Loucy (cell line): ENCODE measurements around the gene MKLN1.

ENCODE experiments used
- H2AFZ ChIP-seq: fragments of 200-600 bp; sonication (generic); 2 replicates; pipeline ENCODE4 v1.6.0; 2016; ENCODE audit warnings: antibody characterized with exemption, mild to moderate bottlenecking, low read length, moderate library complexity
- H3F3A ChIP-seq: fragments of 200-600 bp; 2 replicates; pipeline ENCODE4 v1.6.0; 2016; ENCODE audit warnings: antibody characterized with exemption, low read depth, mild to moderate bottlenecking
- H3K27me3 ChIP-seq: fragments of 200-600 bp; sonication (generic); 2 replicates; pipeline ENCODE4 v1.6.1; 2014; ENCODE audit warnings: low read length, mild to moderate bottlenecking; ENCODE audit not compliant: insufficient read depth, poor library complexity, severe bottlenecking
- H3K36me3 ChIP-seq: fragments of 200-600 bp; sonication (generic); 2 replicates; pipeline ENCODE4 v1.6.1; 2016; ENCODE audit warnings: low read length; ENCODE audit not compliant: insufficient read depth
- H3K4me1 ChIP-seq: fragments of 200-600 bp; sonication (generic); 2 replicates; pipeline ENCODE4 v1.5.1; 2014; ENCODE audit warnings: low read length, mild to moderate bottlenecking; ENCODE audit not compliant: insufficient read depth, poor library complexity, severe bottlenecking
- H3K4me2 ChIP-seq: fragments of 200-600 bp; sonication (generic); 2 replicates; pipeline ENCODE4 v1.6.0; 2014; ENCODE audit warnings: antibody characterized with exemption, low read length, low read depth, mild to moderate bottlenecking; ENCODE audit not compliant: poor library complexity, severe bottlenecking
- H3K4me3 ChIP-seq: fragments of 200-600 bp; sonication (generic); 2 replicates; pipeline ENCODE4 v1.5.1; 2014; ENCODE audit warnings: low read length, mild to moderate bottlenecking, mixed read lengths; ENCODE audit not compliant: poor library complexity, severe bottlenecking
- H3K79me2 ChIP-seq: fragments of 200-600 bp; sonication (generic); 2 replicates; pipeline ENCODE4 v1.6.1; 2014; ENCODE audit warnings: low read length; ENCODE audit not compliant: insufficient read depth
- H3K9ac ChIP-seq: fragments of 200-600 bp; sonication (generic); 2 replicates; pipeline ENCODE4 v1.6.0; 2014; ENCODE audit warnings: mild to moderate bottlenecking, low read depth, low read length, moderate library complexity; ENCODE audit not compliant: poor library complexity, severe bottlenecking
- H3K9me2 ChIP-seq: fragments of 200-600 bp; sonication (generic); replicated peaks from 2 replicates; pipeline ENCODE4 v1.6.1; 2016; ENCODE audit warnings: low read depth, low read length, mixed read lengths
- H3K9me3 ChIP-seq: fragments of 200-600 bp; sonication (generic); 2 replicates; pipeline ENCODE4 v1.6.1; 2014; ENCODE audit warnings: mild to moderate bottlenecking, antibody characterized with exemption, low read length, low read depth; ENCODE audit not compliant: insufficient read depth
- H4K20me1 ChIP-seq: fragments of 200-600 bp; sonication (generic); 2 replicates; pipeline ENCODE4 v1.6.0; 2014; ENCODE audit warnings: antibody characterized with exemption, low read length, mild to moderate bottlenecking; ENCODE audit not compliant: insufficient read depth, poor library complexity, severe bottlenecking
- EZH2phosphoT487 ChIP-seq: fragments of 200-600 bp; IDR thresholded peaks from 2 replicates; pipeline ENCODE4 v1.6.1; 2018; ENCODE audit warnings: antibody characterized with exemption, mild to moderate bottlenecking, moderate library complexity, borderline replicate concordance
- TF ChIP-seq, protein P1 (sequence below): fragments of 200-600 bp; sonication (generic); conservative IDR thresholded peaks from 2 replicates; pipeline ENCODE4 v1.5.1; 2014; ENCODE audit warnings: mild to moderate bottlenecking, antibody characterized with exemption, low read length

Gene MKLN1

DNA sequence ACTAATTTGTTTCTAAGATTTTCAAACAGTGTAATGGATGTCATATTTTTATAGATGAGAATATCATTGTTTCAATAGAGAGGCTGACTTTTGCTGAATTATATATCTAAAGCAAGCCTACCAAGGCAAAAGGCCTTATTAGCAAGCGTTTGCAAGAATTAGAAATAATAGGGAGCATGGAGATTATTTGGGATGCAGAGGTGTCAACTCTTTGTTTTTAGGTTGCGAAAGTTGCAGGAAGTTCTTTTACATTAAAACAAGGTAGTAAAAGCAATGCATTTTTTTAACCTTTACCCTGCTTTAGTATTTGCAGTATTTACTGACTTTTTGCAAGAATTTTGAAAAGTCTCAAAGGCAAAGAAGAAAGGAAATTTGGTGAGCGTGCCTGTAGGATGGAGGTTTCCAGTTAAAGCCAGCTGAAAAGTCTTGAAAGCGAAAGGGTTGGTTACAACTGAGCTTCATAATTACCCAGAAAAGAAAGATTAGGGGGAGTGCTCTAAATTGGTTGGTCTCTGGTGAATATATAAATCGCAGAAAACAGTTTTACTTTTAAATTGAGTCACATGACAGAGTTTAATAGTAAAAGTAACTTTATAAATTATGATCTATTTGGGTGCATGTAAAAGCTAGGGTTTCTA lies 81.6 kb downstream of the MKLN1 start:
- no peak overlapping the region for H3K9ac ChIP-seq
- H3K9me2 ChIP-seq = no peaks in the 10 kb centered on the region
- no peak for TF ChIP-seq EZH2phosphoT487
- TF ChIP-seq, protein P1, sequence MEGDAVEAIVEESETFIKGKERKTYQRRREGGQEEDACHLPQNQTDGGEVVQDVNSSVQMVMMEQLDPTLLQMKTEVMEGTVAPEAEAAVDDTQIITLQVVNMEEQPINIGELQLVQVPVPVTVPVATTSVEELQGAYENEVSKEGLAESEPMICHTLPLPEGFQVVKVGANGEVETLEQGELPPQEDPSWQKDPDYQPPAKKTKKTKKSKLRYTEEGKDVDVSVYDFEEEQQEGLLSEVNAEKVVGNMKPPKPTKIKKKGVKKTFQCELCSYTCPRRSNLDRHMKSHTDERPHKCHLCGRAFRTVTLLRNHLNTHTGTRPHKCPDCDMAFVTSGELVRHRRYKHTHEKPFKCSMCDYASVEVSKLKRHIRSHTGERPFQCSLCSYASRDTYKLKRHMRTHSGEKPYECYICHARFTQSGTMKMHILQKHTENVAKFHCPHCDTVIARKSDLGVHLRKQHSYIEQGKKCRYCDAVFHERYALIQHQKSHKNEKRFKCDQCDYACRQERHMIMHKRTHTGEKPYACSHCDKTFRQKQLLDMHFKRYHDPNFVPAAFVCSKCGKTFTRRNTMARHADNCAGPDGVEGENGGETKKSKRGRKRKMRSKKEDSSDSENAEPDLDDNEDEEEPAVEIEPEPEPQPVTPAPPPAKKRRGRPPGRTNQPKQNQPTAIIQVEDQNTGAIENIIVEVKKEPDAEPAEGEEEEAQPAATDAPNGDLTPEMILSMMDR = no peak
- H3K4me1 ChIP-seq = no peaks in the 10 kb centered on the region
- H3K36me3 ChIP-seq = peaks cover 36% of the 10 kb centered on the region
- no peaks in the 10 kb centered on the region for H3K9me3 ChIP-seq
- no peaks in the 10 kb centered on the region for H3K79me2 ChIP-seq
- H2AFZ ChIP-seq = no peak overlapping the region
- no peak overlapping the region for H3K4me2 ChIP-seq
- H3K27me3 ChIP-seq = no peaks in the 10 kb centered on the region
- no peaks in the 10 kb centered on the region for H4K20me1 ChIP-seq
- no peak overlapping the region for H3K4me3 ChIP-seq
- H3F3A ChIP-seq = no peaks in the 10 kb centered on the region

DNA sequence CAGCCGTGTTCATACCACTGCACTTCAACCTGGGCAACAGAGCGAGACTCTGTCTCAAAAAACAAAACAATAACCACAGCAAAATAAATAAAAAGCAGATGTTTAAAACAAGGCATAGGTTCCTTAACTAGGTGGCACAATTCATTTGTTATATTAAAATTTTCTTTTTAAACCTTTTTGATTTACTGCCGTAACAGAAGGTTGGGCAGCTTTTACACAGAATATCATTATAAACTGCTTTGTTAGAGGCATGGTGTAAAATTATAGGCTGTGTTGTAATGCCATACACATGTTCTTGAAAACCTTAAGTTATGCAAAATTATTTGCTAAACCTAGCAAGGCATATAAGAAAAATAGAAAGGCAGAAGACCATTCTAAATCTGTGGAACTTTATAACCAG lies 84.4 kb downstream of the MKLN1 start:
- no peak overlapping the region for H3K4me2 ChIP-seq
- TF ChIP-seq, protein P1 = no peak
- no peak for TF ChIP-seq EZH2phosphoT487
- no peaks in the 10 kb centered on the region for H3K4me1 ChIP-seq
- H3K9me2 ChIP-seq = no peaks in the 10 kb centered on the region
- no peak overlapping the region for H2AFZ ChIP-seq
- H3K36me3 ChIP-seq = peaks cover 44% of the 10 kb centered on the region
- H3K79me2 ChIP-seq = no peaks in the 10 kb centered on the region
- no peak overlapping the region for H3K4me3 ChIP-seq
- H4K20me1 ChIP-seq = no peaks in the 10 kb centered on the region
- no peaks in the 10 kb centered on the region for H3K27me3 ChIP-seq
- H3K9me3 ChIP-seq = no peaks in the 10 kb centered on the region
- no peak overlapping the region for H3K9ac ChIP-seq
- no peaks in the 10 kb centered on the region for H3F3A ChIP-seq

DNA sequence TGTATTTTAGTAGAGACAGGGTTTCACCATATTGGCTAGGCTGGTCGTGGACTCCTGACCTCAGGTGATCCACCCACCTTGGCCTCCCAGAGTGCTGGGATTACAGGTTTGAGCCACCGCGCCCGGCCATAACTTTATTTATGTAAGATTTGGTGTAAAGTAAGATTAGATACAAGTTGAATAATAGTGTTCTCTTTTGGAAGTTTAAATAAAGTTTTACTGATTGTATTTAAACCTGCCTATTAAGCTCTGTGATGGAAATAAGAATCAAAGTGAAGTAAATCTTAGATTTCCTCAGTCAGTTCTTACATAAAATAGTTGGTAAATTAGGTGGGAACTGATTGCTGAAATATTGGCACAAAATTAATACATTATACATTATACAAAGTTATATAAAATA lies 86.0 kb downstream of the MKLN1 start:
- H3K9me2 ChIP-seq = no peaks in the 10 kb centered on the region
- no peaks in the 10 kb centered on the region for H3K9me3 ChIP-seq
- no peaks in the 10 kb centered on the region for H4K20me1 ChIP-seq
- H3K4me2 ChIP-seq = no peak overlapping the region
- H3F3A ChIP-seq = no peaks in the 10 kb centered on the region
- no peak overlapping the region for H3K9ac ChIP-seq
- no peaks in the 10 kb centered on the region for H3K79me2 ChIP-seq
- TF ChIP-seq, protein P1 = no peak
- TF ChIP-seq EZH2phosphoT487 = no peak
- no peaks in the 10 kb centered on the region for H3K27me3 ChIP-seq
- no peaks in the 10 kb centered on the region for H3K4me1 ChIP-seq
- peaks cover 46% of the 10 kb centered on the region for H3K36me3 ChIP-seq
- no peak overlapping the region for H3K4me3 ChIP-seq
- H2AFZ ChIP-seq = no peak overlapping the region
